ENCODE measurements around the gene LGALS1. TPM values are rescaled to one million over a fixed set of nuclear protein-coding genes. Genes with fewer than 3 reads are reported as not detected.
"Not testable (repeated sequence)": the region's sequence is repeated elsewhere in the genome, so short reads cannot be mapped to it uniquely, and the experiment has no call there.

LGALS1 gene
- polyA plus RNA-seq, 12 donors = 1,080 to 2,513 (median 1,522) TPM; not detected in 1

DNA sequence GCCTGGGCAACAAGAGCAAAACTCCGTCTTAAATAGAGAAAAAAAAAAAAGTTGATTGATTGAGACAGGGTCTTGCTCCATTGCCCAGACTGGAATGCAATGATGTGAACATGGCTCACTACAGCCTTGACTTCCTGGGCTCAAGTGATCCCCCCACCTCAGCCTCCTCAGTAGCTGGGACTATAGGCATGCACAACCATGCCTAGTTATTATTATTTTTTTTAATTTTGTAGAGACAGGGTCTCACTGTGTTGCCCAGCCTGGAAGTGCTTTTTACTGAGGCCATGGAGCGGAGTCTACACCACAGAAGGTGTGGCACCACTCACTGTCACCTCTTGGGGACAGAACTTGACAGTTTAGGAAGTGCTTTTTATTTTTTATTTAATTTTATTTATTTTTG is 39.2 kb downstream of the LGALS1 start:
- DNase-seq = no peak

DNA sequence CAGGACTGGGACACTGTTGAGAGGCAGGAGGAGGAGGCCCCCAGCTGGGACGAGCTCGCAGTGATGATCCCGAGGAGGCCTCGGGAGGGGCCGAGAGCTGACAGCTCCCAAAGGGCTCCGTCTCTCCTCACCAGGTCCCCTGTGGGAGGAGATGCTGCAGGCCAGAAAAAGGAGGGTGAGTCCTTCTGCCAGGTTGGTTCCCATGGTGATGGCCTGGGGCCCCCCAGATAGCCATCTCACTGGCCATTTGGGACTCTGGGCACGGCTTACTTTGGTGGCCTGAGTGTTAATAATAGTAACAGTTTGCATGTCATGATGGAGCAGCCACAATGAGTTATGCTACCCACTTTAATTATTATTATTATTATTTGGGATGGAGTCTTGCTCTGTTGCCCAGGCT is 40.3 kb downstream of the LGALS1 start:
- DNase-seq = no peak

DNA sequence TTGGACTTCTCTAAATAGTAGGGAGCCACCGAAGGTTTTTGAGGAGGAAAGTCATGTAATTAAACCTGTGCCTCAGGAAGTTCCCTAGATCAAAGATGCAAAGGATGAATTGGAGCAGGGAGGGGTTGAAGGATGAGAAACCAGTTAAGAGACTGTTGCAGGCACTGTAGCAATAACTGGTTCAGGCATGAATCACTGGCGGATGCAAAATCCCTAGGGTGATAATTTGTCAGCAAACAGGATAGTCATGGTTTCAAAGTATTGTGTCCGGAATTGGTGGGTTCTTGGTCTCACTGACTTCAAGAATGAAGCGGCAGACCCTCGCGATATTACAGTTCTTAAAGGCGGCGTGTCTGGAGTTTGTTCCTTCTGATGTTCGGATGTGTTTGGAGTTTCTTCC is 41.3 kb downstream of the LGALS1 start:
- no peak for DNase-seq

DNA sequence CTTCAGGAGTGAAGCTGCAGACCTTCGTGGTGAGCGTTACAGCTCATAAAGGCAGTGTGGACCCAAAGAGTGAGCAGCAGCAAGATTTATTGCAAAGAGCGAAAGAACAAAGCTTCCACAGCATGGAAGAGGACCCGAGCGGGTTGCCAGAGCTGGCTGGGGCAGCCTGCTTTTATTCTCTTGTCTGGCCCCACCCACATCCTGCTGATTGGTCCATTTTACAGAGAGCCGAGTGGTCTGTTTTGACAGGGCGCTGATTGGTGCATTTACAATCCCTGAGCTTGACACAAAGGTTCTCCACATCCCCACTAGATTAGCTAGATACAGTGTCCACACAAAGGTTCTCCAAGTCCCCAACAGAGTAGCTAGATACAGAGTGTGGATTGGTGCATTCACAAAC is 41.8 kb downstream of the LGALS1 start:
- not testable (repeated sequence) for DNase-seq

DNA sequence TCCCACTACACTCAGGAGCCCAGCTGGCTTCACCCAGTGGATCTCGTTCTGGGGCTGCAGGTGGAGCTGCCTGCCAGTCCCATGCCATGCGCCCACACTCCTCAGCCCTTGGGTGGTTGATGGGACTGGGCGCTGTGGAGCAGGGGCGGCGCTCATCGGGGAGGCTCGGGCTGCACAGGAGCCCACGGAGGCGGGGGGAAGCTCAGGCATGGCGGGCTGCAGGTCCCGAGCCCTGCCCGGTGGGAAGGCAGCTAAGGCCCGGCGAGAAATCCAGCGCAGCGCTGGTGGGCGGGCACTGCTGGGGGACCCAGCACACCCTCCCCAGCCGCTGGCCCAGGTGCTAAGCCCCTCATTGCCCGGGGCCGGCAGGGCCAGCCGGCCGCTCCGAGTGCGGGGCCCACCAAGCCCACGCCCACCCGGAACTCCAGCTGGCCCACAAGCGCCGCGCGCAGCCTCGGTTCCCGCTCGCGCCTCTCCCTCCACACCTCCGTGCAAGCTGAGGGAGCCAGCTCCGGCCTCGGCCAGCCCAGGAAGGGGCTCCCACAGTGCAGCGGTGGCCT is 42.4 kb downstream of the LGALS1 start:
- DNase-seq = not testable (repeated sequence)

DNA sequence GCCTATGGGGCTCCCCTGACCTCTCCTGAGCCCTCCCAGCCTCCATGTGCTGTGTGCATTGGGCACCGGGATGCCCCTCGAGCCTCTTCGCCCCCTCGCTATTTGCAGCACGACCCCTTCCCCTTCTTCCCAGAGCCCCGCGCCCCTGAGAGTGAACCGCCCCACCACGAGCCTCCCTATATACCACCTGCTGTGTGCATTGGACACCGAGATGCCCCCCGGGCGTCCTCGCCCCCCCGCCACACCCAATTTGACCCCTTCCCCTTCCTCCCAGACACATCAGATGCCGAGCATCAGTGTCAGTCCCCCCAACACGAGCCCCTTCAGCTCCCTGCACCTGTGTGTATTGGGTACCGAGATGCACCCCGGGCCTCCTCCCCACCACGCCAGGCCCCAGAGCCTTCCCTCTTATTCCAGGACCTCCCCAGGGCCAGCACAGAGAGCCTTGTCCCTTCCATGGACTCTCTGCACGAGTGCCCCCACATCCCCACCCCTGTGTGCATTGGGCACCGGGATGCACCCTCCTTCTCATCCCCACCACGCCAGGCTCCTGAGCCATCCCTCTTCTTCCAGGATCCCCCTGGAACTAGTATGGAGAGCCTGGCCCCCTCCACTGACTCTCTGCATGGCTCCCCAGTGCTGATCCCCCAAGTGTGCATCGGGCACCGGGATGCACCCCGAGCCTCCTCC is 50.3 kb downstream of the LGALS1 start:
- DNase-seq = no peak

DNA sequence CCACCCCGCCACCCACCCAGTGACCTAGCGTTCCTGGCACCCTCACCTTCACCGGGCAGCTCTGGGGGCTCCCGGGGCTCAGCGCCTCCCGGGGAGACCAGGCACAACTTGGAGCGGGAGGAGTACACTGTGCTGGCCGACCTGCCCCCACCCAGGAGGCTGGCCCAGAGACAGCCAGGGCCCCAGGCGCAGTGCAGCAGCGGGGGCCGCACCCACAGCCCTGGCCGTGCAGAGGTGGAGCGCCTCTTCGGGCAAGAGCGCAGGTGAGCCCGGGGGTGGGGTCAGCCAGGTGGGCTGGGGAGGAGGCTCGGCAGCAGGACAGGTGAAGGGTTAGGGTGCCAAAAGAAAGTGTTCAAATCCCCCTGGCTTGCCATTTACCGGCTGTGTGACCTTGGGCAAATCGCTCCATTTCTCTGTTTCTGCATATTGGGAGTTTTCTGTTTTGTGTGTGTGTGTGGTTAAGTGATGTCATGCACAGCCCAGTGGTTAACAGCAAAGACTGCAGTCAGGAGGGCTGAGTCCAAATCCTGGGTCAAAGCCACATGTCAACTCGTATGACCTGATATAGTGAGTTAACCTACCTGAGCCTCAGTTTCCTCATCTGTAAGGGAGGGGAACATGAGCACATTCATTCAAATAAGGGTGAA is 50.9 kb downstream of the LGALS1 start:
- DNase-seq = no peak

DNA sequence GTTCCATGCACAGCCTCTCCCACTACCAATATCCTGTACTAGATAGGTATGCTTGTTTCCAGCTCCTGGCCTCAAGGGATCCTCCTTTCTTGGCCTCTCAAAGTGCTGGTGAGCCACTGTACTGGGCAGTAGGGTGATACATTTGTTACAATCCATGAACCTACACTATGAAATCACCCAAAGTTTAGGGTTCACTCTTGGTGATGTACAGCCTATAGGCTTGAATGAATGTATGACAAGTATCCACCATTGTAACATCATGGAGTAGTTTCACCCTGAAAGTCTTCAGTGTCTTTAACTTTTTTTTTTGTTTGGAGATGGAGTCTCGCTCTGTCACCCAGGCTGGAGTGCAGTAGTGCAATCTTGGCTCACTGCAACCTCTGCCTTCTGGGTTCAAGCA is 53.2 kb downstream of the LGALS1 start:
- no peak for DNase-seq

Other genes starting within 250 kb of the LGALS1 start
- gene ELFN2, start 248.2 kb upstream of the LGALS1 start, polyA plus RNA-seq (ENCODE audit: insufficient read length in 12 of 12) = 1 to 10 TPM in 5 of 12 donors, under 1 TPM in 6, not detected in 1; 0.74 to 2.5 (median 0.98) TPM
- 1 to 10 TPM in 10 of 12 donors, not detected in 2; 4.5 to 9.9 (median 5.7) TPM for gene MFNG, start 189.3 kb upstream of the LGALS1 start, polyA plus RNA-seq (ENCODE audit: insufficient read length in 12 of 12)
- 10 to 100 TPM in 9 of 12 donors, 1 to 10 TPM in 2, not detected in 1; 9.2 to 26.6 (median 11.4) TPM for gene CARD10, start 156.2 kb upstream of the LGALS1 start, polyA plus RNA-seq (ENCODE audit: insufficient read length in 12 of 12)
- 10 to 100 TPM in 11 of 12 donors, not detected in 1; 24.6 to 89.5 (median 31.7) TPM for gene CDC42EP1, start 115.2 kb upstream of the LGALS1 start, polyA plus RNA-seq (ENCODE audit: insufficient read length in 12 of 12)
- 1 to 10 TPM in 2 of 12 donors, under 1 TPM in 6, not detected in 4; 0.31 to 4.0 (median 0.56) TPM for gene LGALS2, start 95.5 kb upstream of the LGALS1 start, polyA plus RNA-seq (ENCODE audit: insufficient read length in 12 of 12)
- 10 to 100 TPM in 11 of 12 donors, not detected in 1; 24.7 to 53.2 (median 39.4) TPM for gene GGA1, start 66.8 kb upstream of the LGALS1 start, polyA plus RNA-seq (ENCODE audit: insufficient read length in 12 of 12)
- 10 to 100 TPM in 4 of 12 donors, 1 to 10 TPM in 7, not detected in 1; 5.2 to 27.2 (median 9.2) TPM for gene SH3BP1, start 36.0 kb upstream of the LGALS1 start, polyA plus RNA-seq (ENCODE audit: insufficient read length in 12 of 12)
- 10 to 100 TPM in 11 of 12 donors, not detected in 1; 11.1 to 25.4 (median 16.6) TPM for gene PDXP, start 16.9 kb upstream of the LGALS1 start, polyA plus RNA-seq (ENCODE audit: insufficient read length in 12 of 12)
- gene NOL12, start 10.7 kb downstream of the LGALS1 start, polyA plus RNA-seq (ENCODE audit: insufficient read length in 12 of 12) = 10 to 100 TPM in 11 of 12 donors, not detected in 1; 12.0 to 26.4 (median 13.6) TPM
- 10 to 100 TPM in 11 of 12 donors, not detected in 1; 33.8 to 64.5 (median 39.2) TPM for gene TRIOBP, start 21.4 kb downstream of the LGALS1 start, polyA plus RNA-seq (ENCODE audit: insufficient read length in 12 of 12)
- 1 to 10 TPM in 10 of 12 donors, not detected in 2; 3.6 to 6.3 (median 5.2) TPM for gene GCAT, start 132.3 kb downstream of the LGALS1 start, polyA plus RNA-seq (ENCODE audit: insufficient read length in 12 of 12)
- not detected for gene GALR3, start 147.7 kb downstream of the LGALS1 start, polyA plus RNA-seq (ENCODE audit: insufficient read length in 12 of 12)
- gene ANKRD54, start 168.7 kb downstream of the LGALS1 start, polyA plus RNA-seq (ENCODE audit: insufficient read length in 12 of 12) = 10 to 100 TPM in 7 of 12 donors, 1 to 10 TPM in 4, not detected in 1; 7.7 to 16.4 (median 10.7) TPM
- gene EIF3L, start 173.8 kb downstream of the LGALS1 start, polyA plus RNA-seq (ENCODE audit: insufficient read length in 12 of 12) = 1,000 to 10,000 TPM in 9 of 12 donors, 100 to 1,000 TPM in 2, not detected in 1; 578 to 1,449 (median 1,314) TPM
- 10 to 100 TPM in 11 of 12 donors, not detected in 1; 39.0 to 60.7 (median 43.8) TPM for gene MICALL1, start 230.7 kb downstream of the LGALS1 start, polyA plus RNA-seq (ENCODE audit: insufficient read length in 12 of 12)

Data from muscle of arm (tissue), 12 donors.